ENCODE data around the gene TCEANC2.

TCEANC2 gene

DNA sequence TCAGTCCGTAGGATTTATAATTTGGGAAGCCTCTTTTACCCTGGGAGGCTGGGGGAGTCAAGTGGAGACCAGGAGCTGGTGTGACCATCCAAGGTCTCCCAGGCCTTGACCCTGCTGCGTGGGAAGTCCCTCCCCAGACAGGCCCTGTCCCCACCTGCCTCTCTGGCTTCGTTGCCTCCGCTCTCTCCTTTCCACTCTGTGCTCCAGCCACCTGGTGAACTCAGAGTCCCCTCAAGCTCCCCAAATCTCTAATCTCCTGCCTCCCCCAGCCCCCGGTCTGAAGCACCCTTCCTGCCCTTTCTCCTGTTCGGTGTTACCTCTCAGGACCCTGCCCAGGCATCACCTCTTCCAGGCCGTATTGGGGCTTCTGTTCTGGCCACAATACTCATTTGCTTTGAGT lies 71.5 kb downstream of the TCEANC2 start:
- no peaks in the 10 kb centered on the region for H3K9me3 ChIP-seq (ENCODE audit: control insufficient read depth, low read length)
- no peak overlapping the region for H2BK12ac ChIP-seq (ENCODE audit: low read length in 2 of 2)
- no peak overlapping the region for H3K18ac ChIP-seq (ENCODE audit: low read depth in 1 of 2, low read length in 2 of 2)
- no peak overlapping the region for H3K23ac ChIP-seq (ENCODE audit: low read length in 2 of 2)
- H3K4me3 ChIP-seq (ENCODE audit: insufficient read depth in 1 of 2, low read depth in 1 of 2, low read length in 2 of 2), result no peak overlapping the region
- H3K27ac ChIP-seq (ENCODE audit: low read length, poor library complexity, severe bottlenecking), result no peak overlapping the region
- no peak overlapping the region for H3K14ac ChIP-seq (ENCODE audit: low read length in 2 of 2)
- peaks cover 15% of the 10 kb centered on the region for H3K4me1 ChIP-seq (ENCODE audit: control insufficient read depth, insufficient read depth, low read depth, low read length)
- H3K36me3 ChIP-seq (ENCODE audit: control insufficient read depth in 1 of 2, insufficient read depth in 2 of 2, low read depth in 1 of 2, low read length in 2 of 2), result peaks cover 0 to under 1% of the 10 kb centered on the region in 2 experiments
- H3K79me1 ChIP-seq (replicated peaks; ENCODE audit: low read length, poor library complexity, severe bottlenecking), result no peaks in the 10 kb centered on the region
- H2BK15ac ChIP-seq (ENCODE audit: low read depth, poor library complexity, severe bottlenecking), result no peak overlapping the region
- 91% methylated on average over 7 of the region's 7 CpGs for whole genome bisulfite sequencing
- H2BK120ac ChIP-seq (ENCODE audit: low read depth, low read length), result no peak overlapping the region
- peaks cover 16 to 27% of the 10 kb centered on the region in 2 experiments for H3K27me3 ChIP-seq (ENCODE audit: control insufficient read depth in 1 of 2, insufficient read depth in 1 of 2, low read length in 2 of 2)
- H2AFZ ChIP-seq (ENCODE audit: low read depth, low read length), result no peak overlapping the region
- H3K4me2 ChIP-seq (ENCODE audit: low read length, poor library complexity, severe bottlenecking), result no peak overlapping the region
- no peak for DNase-seq
- H3K4ac ChIP-seq (ENCODE audit: low read depth in 1 of 2, low read length in 2 of 2), result no peak overlapping the region
- no peak overlapping the region for H2BK5ac ChIP-seq (ENCODE audit: low read depth, low read length, poor library complexity, severe bottlenecking)
- H3K9ac ChIP-seq (ENCODE audit: low read length), result no peak overlapping the region
- H4K91ac ChIP-seq (ENCODE audit: low read length), result peak overlapping the region; percentile 12
- H2AK5ac ChIP-seq (ENCODE audit: low read length, severe bottlenecking), result no peak overlapping the region
- no peak overlapping the region for H4K8ac ChIP-seq (ENCODE audit: low read length)

DNA sequence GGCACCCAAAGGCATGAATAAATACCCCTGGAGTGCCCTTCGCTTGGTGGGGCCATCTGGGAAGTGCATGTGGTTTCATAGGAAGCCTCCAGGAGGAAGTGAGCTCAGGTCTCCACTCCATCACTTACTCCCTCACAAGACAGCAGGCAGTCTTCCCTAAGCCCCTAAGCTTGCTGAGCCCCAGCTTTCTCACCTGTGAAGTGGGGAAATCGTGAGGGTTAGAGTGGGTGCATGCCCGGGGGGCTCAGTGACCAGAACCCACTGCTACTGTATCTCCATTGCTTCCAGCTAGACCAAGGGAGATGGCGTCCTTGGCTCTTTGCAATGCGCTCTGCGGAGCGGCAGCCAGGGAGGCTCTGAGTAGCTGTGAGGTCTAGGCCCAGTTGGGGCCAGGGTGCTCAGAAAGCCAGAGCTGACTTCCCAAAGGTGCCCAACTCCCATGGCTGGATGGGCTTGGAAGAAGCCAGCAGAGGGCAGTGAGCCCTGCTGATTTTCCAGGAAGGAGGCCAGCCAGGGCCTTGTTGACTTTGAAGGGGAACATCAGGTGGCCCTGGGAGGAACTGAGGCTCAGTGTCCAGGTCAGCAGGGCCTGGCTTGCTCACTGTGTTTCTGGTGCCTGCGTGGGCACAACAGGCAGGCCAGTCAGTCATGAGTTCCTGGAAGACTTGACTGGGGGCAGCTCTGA lies 72.1 kb downstream of the TCEANC2 start:
- H3K18ac ChIP-seq (ENCODE audit: low read depth in 1 of 2, low read length in 2 of 2), result no peak overlapping the region
- H3K9me3 ChIP-seq (ENCODE audit: control insufficient read depth, low read length), result no peaks in the 10 kb centered on the region
- no peak overlapping the region for H3K4ac ChIP-seq (ENCODE audit: low read depth in 1 of 2, low read length in 2 of 2)
- no peak overlapping the region for H3K23ac ChIP-seq (ENCODE audit: low read length in 2 of 2)
- no peak overlapping the region for H2BK15ac ChIP-seq (ENCODE audit: low read depth, poor library complexity, severe bottlenecking)
- no peak overlapping the region for H4K91ac ChIP-seq (ENCODE audit: low read length)
- H2BK120ac ChIP-seq (ENCODE audit: low read depth, low read length), result no peak overlapping the region
- WGBS, result 82% methylated on average over 7 of the region's 8 CpGs
- H3K9ac ChIP-seq (ENCODE audit: low read length), result no peak overlapping the region
- no peak overlapping the region for H3K27ac ChIP-seq (ENCODE audit: low read length, poor library complexity, severe bottlenecking)
- peak; percentile 16 for DNase-seq
- no peak overlapping the region for H3K4me2 ChIP-seq (ENCODE audit: low read length, poor library complexity, severe bottlenecking)
- H3K79me1 ChIP-seq (replicated peaks; ENCODE audit: low read length, poor library complexity, severe bottlenecking), result no peaks in the 10 kb centered on the region
- no peak overlapping the region for H2AK5ac ChIP-seq (ENCODE audit: low read length, severe bottlenecking)
- no peak overlapping the region for H3K4me3 ChIP-seq (ENCODE audit: insufficient read depth in 1 of 2, low read depth in 1 of 2, low read length in 2 of 2)
- no peak overlapping the region for H2AFZ ChIP-seq (ENCODE audit: low read depth, low read length)
- H2BK12ac ChIP-seq (ENCODE audit: low read length in 2 of 2), result no peak overlapping the region
- H3K14ac ChIP-seq (ENCODE audit: low read length in 2 of 2), result no peak overlapping the region
- no peaks in the 10 kb centered on the region for H3K36me3 ChIP-seq (ENCODE audit: control insufficient read depth in 1 of 2, insufficient read depth in 2 of 2, low read depth in 1 of 2, low read length in 2 of 2)
- H4K8ac ChIP-seq (ENCODE audit: low read length), result no peak overlapping the region
- peaks cover 18 to 27% of the 10 kb centered on the region in 2 experiments for H3K27me3 ChIP-seq (ENCODE audit: control insufficient read depth in 1 of 2, insufficient read depth in 1 of 2, low read length in 2 of 2)
- H2BK5ac ChIP-seq (ENCODE audit: low read depth, low read length, poor library complexity, severe bottlenecking), result no peak overlapping the region
- H3K4me1 ChIP-seq (ENCODE audit: control insufficient read depth, insufficient read depth, low read depth, low read length), result peaks cover 12% of the 10 kb centered on the region

DNA sequence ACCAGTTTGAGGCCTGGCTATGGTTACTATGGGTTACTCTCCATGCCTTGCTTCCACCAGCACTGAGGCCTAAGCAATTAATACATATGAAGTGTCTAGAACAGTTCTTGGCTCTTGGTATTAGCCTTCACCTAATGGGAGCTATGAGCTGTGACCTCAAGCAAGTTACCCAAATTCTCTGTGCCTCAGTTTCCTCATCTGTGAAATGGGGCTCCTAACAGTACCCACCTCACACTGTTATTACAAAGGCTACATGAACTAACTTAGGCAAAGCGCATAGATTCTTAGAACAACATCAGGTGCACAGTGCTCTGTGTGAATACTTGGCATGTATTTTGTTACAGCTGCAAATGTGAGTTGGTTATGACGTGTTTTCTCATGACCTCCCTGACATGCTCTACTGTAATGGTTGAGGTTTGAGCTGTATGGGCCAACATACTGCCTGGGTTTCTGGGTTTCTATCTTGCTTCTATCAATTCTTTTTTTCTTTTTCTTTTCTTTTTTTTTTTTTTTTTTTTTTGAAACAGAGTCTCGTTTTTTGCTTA lies 72.9 kb downstream of the TCEANC2 start:
- Histone ChIP-seq H4K91ac (ENCODE audit: low read length) (no peak overlapping the region), H3K9me3 (ENCODE audit: control insufficient read depth, low read length) (no peaks in the 10 kb centered on the region), H2BK120ac (ENCODE audit: low read depth, low read length) (no peak overlapping the region), H2AK5ac (ENCODE audit: low read length, severe bottlenecking) (no peak overlapping the region), H2AFZ (ENCODE audit: low read depth, low read length) (no peak overlapping the region), H2BK15ac (ENCODE audit: low read depth, poor library complexity, severe bottlenecking) (no peak overlapping the region), H4K8ac (ENCODE audit: low read length) (no peak overlapping the region), H3K4me1 (ENCODE audit: control insufficient read depth, insufficient read depth, low read depth, low read length) (peaks cover 9% of the 10 kb centered on the region), H3K14ac (ENCODE audit: low read length in 2 of 2) (no peak overlapping the region), H3K4me3 (ENCODE audit: insufficient read depth in 1 of 2, low read depth in 1 of 2, low read length in 2 of 2) (no peak overlapping the region), H3K18ac (ENCODE audit: low read depth in 1 of 2, low read length in 2 of 2) (no peak overlapping the region), H2BK12ac (ENCODE audit: low read length in 2 of 2) (no peak overlapping the region), H2BK5ac (ENCODE audit: low read depth, low read length, poor library complexity, severe bottlenecking) (no peak overlapping the region), H3K4ac (ENCODE audit: low read depth in 1 of 2, low read length in 2 of 2) (no peak overlapping the region), H3K36me3 (ENCODE audit: control insufficient read depth in 1 of 2, insufficient read depth in 2 of 2, low read depth in 1 of 2, low read length in 2 of 2) (no peaks in the 10 kb centered on the region), H3K4me2 (ENCODE audit: low read length, poor library complexity, severe bottlenecking) (no peak overlapping the region), H3K79me1 (replicated peaks; ENCODE audit: low read length, poor library complexity, severe bottlenecking) (no peaks in the 10 kb centered on the region), H3K9ac (ENCODE audit: low read length) (no peak overlapping the region), H3K27ac (ENCODE audit: low read length, poor library complexity, severe bottlenecking) (no peak overlapping the region), H3K27me3 (ENCODE audit: control insufficient read depth in 1 of 2, insufficient read depth in 1 of 2, low read length in 2 of 2) (peaks cover 22 to 34% of the 10 kb centered on the region in 2 experiments), H3K23ac (ENCODE audit: low read length in 2 of 2) (no peak overlapping the region)
- no peak for DNase-seq
- WGBS, result 97% methylated on average over 3 of the region's 3 CpGs

DNA sequence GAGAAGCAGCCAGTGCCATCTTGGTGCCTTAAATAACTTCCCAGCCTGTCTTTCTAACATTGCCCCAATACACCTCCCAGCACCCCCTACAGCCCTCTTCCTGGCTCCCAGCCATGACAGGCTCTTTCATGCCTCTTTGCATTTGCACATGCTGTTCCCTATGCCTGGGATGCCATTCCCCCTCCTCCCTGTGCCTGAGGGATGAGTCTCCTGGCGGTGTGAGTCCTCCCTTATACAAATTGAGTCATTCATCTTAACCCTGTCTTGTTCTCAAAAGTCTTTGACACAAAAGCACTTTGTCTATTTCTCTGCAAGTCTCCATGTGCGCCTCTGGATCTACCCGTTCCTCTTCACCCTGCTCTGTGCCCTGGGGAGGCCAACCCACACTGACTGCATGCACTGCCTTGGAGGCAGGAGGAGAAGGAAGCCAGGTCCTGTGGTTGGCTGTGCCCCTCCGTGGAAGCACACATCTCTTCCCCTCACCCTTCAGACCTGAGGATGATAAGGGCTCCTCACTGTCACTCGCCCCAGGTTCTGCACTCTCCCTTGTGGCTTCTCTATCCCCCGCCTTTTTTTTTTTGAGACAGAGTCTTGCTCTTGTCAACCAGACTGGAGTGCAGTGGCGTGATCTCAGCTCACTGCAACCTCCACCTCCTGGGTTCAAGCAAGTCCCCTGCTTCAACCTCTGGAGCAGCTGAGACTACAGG lies 74.3 kb downstream of the TCEANC2 start:
- Histone ChIP-seq H2BK12ac (ENCODE audit: low read length in 2 of 2) (no peak overlapping the region), H3K14ac (ENCODE audit: low read length in 2 of 2) (no peak overlapping the region), H3K4me3 (ENCODE audit: insufficient read depth in 1 of 2, low read depth in 1 of 2, low read length in 2 of 2) (no peak overlapping the region), H4K8ac (ENCODE audit: low read length) (no peak overlapping the region), H3K23ac (ENCODE audit: low read length in 2 of 2) (no peak overlapping the region), H3K18ac (ENCODE audit: low read depth in 1 of 2, low read length in 2 of 2) (no peak overlapping the region), H2AFZ (ENCODE audit: low read depth, low read length) (no peak overlapping the region), H4K91ac (ENCODE audit: low read length) (no peak overlapping the region), H3K27ac (ENCODE audit: low read length, poor library complexity, severe bottlenecking) (no peak overlapping the region), H2BK120ac (ENCODE audit: low read depth, low read length) (no peak overlapping the region), H2BK15ac (ENCODE audit: low read depth, poor library complexity, severe bottlenecking) (no peak overlapping the region), H3K79me1 (replicated peaks; ENCODE audit: low read length, poor library complexity, severe bottlenecking) (no peaks in the 10 kb centered on the region), H3K4me1 (ENCODE audit: control insufficient read depth, insufficient read depth, low read depth, low read length) (peaks cover under 1% of the 10 kb centered on the region), H3K4ac (ENCODE audit: low read depth in 1 of 2, low read length in 2 of 2) (no peak overlapping the region), H2AK5ac (ENCODE audit: low read length, severe bottlenecking) (no peak overlapping the region), H3K9ac (ENCODE audit: low read length) (no peak overlapping the region), H3K9me3 (ENCODE audit: control insufficient read depth, low read length) (no peaks in the 10 kb centered on the region), H3K27me3 (ENCODE audit: control insufficient read depth in 1 of 2, insufficient read depth in 1 of 2, low read length in 2 of 2) (peaks cover 12 to 37% of the 10 kb centered on the region in 2 experiments), H3K36me3 (ENCODE audit: control insufficient read depth in 1 of 2, insufficient read depth in 2 of 2, low read depth in 1 of 2, low read length in 2 of 2) (no peaks in the 10 kb centered on the region), H3K4me2 (ENCODE audit: low read length, poor library complexity, severe bottlenecking) (no peak overlapping the region), H2BK5ac (ENCODE audit: low read depth, low read length, poor library complexity, severe bottlenecking) (no peak overlapping the region)
- no peak for DNase-seq
- WGBS, result 86% methylated on average over 7 of the region's 7 CpGs
